Right forelimb (tissue), 1 donor: ENCODE results near the gene TNFSF18.

Experiments used
- DNase-seq: peaks from one replicate; pipeline ENCODE4 v3.0.0-alpha.2; 2018

The TNFSF18 gene

DNA sequence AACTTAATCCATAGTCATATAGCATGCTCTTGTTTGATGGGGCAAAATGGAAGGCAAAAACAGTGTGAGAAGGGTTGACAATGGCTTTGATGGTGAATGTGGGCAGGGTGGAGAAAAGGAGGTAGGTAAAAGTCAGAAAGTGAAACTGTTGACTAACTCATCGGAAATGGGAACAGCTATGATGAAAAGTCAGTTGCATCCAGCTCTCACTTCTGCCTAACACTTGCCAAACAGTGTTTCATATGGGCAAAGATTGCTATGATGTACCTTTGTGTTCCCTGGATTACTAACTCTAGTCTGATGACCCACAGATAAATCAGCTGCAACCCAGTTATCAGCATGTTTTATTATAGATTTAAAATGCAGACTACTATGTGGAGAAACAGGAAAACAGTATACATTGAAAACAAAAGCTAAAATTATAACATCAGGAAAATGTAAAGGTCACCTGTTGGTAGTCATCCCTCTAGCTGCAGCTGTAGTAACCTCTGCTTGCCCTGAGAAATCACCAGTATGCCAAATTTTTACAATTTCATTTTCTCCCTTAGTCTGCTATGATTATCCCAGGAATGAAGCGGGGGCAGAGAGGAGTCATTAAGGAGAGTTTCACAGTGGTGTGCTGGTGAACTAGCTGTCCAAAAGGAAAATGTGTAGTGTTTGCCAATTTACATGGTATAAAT lies 11.7 kb downstream of the TNFSF18 start:
- no peak for DNase-seq

DNA sequence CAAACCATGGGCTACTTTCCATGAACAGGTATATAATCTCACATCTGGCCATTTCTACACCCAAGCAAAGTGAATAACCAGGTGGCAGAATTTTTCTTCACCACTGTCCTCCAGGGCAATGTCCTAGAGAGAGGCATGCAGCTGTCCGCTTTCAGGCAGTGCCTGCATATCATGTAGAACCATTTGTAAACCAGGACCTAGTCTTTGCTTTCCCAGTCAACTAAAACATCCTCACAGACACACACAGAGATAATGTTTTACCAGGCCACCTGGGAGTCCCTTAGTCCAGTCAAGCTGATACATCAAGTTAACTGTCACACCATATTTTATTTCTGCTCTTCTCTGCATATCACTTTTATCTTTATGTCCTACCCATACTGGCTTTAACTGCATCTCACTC lies 26.2 kb downstream of the TNFSF18 start:
- no peak for DNase-seq

- DNase-seq, result no peak
Measured at GRCh38 chr1:173023343-173023742, 27.4 kb downstream of the TNFSF18 start.

- no peak for DNase-seq
Measured at GRCh38 chr1:173020138-173020750, 30.5 kb downstream of the TNFSF18 start.

DNA sequence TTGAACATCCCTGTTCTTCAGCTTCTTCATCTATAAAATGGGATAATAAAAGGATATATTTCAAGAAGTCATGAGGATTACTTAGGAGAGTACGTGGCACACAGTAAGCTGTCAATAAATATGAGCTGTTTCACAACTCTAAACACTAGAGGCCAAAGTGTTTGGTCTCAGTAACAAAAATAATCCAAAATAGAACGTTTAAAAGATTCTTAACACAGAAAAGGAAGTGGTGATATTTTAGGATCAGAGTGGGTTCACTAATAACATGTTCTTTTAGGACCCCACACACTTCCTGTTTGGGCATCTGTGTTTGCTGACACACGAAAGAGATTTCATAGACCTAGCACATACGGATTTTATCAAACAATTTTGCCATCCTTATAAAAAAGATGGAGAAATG lies 32.9 kb downstream of the TNFSF18 start:
- DNase-seq, result no peak

DNA sequence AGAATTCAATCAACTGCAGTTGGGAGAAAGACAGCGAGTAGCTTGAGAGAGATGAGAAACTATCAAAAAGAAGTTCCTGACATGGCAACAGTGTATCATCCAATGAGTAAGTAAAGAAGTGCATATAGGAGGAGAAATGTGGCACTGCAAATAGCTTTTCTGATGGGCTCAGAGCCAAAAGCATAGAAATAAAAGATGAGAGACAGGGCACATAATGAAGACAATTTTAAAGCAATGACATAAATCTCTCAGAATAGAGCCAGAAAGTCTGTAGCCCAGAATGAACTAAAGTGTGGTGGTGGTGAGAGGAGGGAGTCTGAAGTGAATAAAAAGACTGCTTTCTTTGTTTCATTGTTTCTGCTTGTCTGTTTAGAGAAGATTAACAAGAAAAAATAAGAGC lies 34.3 kb downstream of the TNFSF18 start:
- DNase-seq, result no peak

- DNase-seq, result no peak
Measured at GRCh38 chr1:173015629-173016028, 35.1 kb downstream of the TNFSF18 start.

DNA sequence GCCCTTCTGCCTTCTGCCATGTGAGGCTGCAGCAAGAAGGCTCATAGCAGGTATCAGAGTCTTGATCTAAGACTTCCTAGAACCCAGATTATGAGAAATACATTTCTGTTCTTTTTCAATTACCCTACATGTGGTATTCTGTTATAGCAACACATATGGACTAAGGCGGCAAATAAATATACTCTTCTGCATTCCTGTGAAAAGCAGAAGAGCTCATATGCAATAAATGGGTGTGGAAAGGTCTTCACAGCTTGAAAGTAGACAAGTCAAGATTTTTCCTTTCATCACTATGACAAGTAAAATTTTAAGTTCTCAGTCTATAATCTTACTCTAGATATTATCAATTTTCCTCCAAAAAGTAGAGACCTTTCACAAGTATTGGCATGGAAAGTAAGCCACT lies 36.6 kb downstream of the TNFSF18 start:
- no peak for DNase-seq

- no peak for DNase-seq
Measured at GRCh38 chr1:173012126-173012525, 38.6 kb downstream of the TNFSF18 start.

- DNase-seq, result no peak
Measured at GRCh38 chr1:173009597-173009996, 41.1 kb downstream of the TNFSF18 start.

DNA sequence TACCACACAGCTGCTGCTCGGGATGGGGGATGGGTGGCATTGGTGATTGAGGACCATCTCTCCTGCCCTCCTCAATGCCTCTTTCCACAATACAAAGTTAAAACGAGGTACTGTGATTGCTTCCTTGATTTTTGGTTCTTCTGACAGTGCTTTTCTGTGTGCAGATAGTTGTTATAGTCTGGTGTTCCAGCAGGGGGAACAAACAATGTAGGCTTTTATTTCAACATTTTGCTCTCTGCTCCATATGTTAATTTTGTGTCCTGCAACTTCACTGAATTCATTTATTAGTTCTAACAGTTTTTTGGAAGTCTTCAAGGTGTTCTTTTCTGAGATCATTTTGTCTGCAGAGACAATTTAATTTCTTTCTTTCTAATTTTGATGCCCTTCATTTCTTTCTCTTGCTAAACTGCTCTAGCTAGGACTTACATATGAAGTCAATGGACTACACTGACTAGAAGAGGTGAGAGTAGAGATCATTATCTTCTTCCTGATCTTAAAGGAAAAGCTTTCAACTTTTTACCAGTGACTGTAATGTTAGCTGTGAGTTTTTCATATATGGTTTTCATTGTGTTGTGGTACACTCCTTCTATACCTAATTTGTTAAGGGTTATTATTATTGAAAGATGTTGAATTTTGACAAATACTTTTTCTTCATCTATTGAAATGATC lies 45.4 kb downstream of the TNFSF18 start:
- DNase-seq, result no peak

- no peak for DNase-seq
Measured at GRCh38 chr1:173002891-173003838, 47.6 kb downstream of the TNFSF18 start.

- no peak for DNase-seq
Measured at GRCh38 chr1:172999349-172999748, 51.4 kb downstream of the TNFSF18 start.

DNA sequence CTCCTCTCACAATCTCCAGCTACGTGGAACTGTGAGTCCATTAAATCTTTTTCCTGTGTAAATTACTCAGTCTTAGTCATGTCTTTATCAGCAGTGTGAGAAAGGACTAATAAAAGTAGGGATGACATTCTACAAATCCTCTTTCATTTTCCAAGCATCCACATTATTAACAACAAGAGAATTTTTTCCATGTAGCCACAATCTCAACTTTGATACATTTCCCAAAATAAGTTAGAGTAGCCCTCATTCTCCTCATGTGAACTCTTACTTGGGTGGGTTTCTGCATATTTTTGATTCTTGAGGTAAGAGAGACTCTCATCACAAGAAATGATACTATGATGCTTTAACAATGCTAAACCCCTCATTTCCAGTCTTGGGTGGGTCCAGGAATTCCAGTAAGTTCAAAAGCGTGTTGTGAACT lies 52.8 kb downstream of the TNFSF18 start:
- no peak for DNase-seq

GRCh38 chr1:172993640-172994039 lies 57.1 kb downstream of the TNFSF18 start:
- no peak for DNase-seq

- no peak for DNase-seq
Measured at GRCh38 chr1:172991674-172992400, 58.9 kb downstream of the TNFSF18 start.

DNA sequence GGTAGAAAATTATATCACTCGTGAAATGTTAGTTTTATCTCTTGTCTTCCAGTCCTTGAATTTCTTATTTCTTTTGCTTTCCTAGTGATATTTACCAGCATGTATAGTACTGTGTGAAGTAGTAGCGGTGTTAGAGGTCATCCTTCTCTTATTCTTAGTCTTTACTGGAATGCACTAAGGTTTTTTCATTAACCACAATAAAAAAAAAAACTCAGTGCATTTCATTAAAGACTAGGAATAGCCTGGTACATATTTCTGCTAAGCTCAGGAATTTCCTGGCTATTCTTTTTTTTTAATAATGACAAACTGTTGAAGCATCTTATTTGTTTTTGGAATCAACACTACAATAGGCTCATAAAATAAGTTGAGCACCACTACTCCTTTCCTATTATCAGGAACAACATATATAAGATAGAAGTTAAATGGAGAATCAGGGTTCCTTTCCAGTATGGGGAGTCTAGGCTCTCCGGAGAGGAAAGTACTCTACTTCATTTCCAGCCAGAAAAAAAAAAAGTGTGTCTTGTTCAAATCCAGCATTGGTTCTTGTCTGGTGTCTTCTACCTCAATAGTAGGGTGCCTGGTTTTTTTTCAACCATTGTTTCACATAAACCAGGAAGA lies 60.0 kb downstream of the TNFSF18 start:
- no peak for DNase-seq
